H1 (cell line): ENCODE data around the gene BABAM2. TPM values are rescaled to one million over a fixed set of nuclear protein-coding genes. Genes with fewer than 3 reads are reported as not detected.

Source experiments
- BACH1 ChIP-seq: IDR thresholded peaks from 2 replicates; pipeline ENCODE4 v1.6.1; 2012; ENCODE audit warnings: low read length, improper control_type of control experiment
- CBX5 ChIP-seq: fragments of 300-800, 300-1000 bp; sonication (generic); IDR thresholded peaks from 2 replicates; pipeline ENCODE4 v1.7.1; 2016; ENCODE audit warnings: antibody characterized with exemption, low read length, low read depth
- CHD2 ChIP-seq: IDR thresholded peaks from 2 replicates; pipeline ENCODE4 v1.6.1; 2012; ENCODE audit warnings: low read length, improper control_type of control experiment
- CTBP2 ChIP-seq: IDR thresholded peaks from 2 replicates; pipeline ENCODE4 v1.7.0; 2011; ENCODE audit warnings: borderline replicate concordance, mild to moderate bottlenecking, moderate library complexity, mixed read lengths, low read length; ENCODE audit not compliant: insufficient read depth, insufficient read length
- POU5F1 ChIP-seq: IDR thresholded peaks from 2 replicates; pipeline ENCODE4 v1.6.1; 2011; ENCODE audit warnings: low read depth, mild to moderate bottlenecking, low read length, moderate library complexity
- SP2 ChIP-seq: IDR thresholded peaks from 2 replicates; pipeline ENCODE4 v1.6.1; 2012; ENCODE audit warnings: mild to moderate bottlenecking, low read length, inconsistent platforms
- TAF7 ChIP-seq: optimal IDR thresholded peaks from 2 replicates; pipeline ENCODE3; 2011; ENCODE audit warnings: low read depth, mild to moderate bottlenecking, inconsistent platforms, low read length, moderate library complexity, borderline replicate concordance
- TEAD4 ChIP-seq: IDR thresholded peaks from 2 replicates; pipeline ENCODE4 v1.6.1; 2012; ENCODE audit warnings: low read depth, low read length, inconsistent platforms, mixed read lengths
- polyA plus RNA-seq, 7 experiments: library from polyadenylated mRNA; depleted of rRNA in 3 of 7; stranded (reverse) in 5 of 7; unstranded in 2 of 7; fragments of >200 nt in 5 of 7; fragments of 200-250 nt in 2 of 7; gene quantifications; 1 replicate in 5 of 7; 2 replicates in 1 of 7; 4 replicates in 1 of 7; pipeline versions ENCODE4 v1.2.1 to v1.2.3, GENCODE V29; 2011 to 2013; ENCODE audit warnings: missing spikeins in 2 of 7, mixed read lengths in 2 of 7
- total RNA-seq: library from RNA; stranded (reverse); fragmentation: NEBNext Ultra II Directional; extraction: Animal tissue kit (Norgen Biotek cat#: 25700); gene quantifications from 2 replicates; pipeline ENCODE4 v1.2.1, GENCODE V29; 2021

The BABAM2 gene
- total and polyA plus RNA-seq, 2 of the 8 experiments (the other 6 are each of a cell fraction or from before 2014, with no cell fraction given) = 15.8 to 20.9 TPM

GRCh38 chr2:28326881-28327505, 436.5 kb downstream of the BABAM2 start (continued):
- TF ChIP-seq BACH1 = no peak
- no peak for TF ChIP-seq TEAD4
- no peak for TF ChIP-seq TAF7
- no peak for TF ChIP-seq POU5F1
- TF ChIP-seq CTBP2 = no peak
- TF ChIP-seq CHD2 = no peak
- TF ChIP-seq CBX5 = no peak
- TF ChIP-seq SP2 = no peak
- TF ChIP-seq, all 59 proteins: peak for 0
